IMR-90 (cell line): ENCODE measurements around the gene DUSP7. TPM values are rescaled to one million over a fixed set of nuclear protein-coding genes. Genes with fewer than 3 reads are reported as not detected.

ENCODE experiments used
- ATAC-seq: fragments of 200-7000 bp; cut with Tn5 transposase; 2 replicates; pipeline ENCODE4 v1.9.1; 2020; ENCODE audit warnings: low read depth, mild to moderate bottlenecking, moderate library complexity
- BruUV-seq: library from RNA; stranded (reverse); fragments of 400-500 nt; replicated peaks from 2 replicates; lab custom pipeline; 2021; lab: Mats Ljungman, UMichigan
- CTCF ChIA-PET: fragments of 300-600 bp; formaldehyde crosslinking; extraction: SDS; loops from one replicate; lab custom pipeline; 2021; ENCODE audit warnings: antibody characterized with exemption; lab: Yijun Ruan, JAX
- POLR2A ChIA-PET: fragments of 300-600 bp; sonication (Branson Sonifier 250); formaldehyde crosslinking; loops from one replicate; lab custom pipeline; 2022; ENCODE audit warnings: antibody characterized with exemption; ENCODE audit not compliant: unreplicated experiment; lab: Charles Lee
- DNase-seq: peaks from one replicate; pipeline ENCODE4 v3.0.0; 2013
- H2AFZ ChIP-seq: replicated peaks from 2 replicates; pipeline ENCODE3; 2013; ENCODE audit warnings: low read length, mild to moderate bottlenecking; ENCODE audit not compliant: poor library complexity
- H2AK5ac ChIP-seq: 2 replicates; pipeline ENCODE4 v1.6.1; 2013; ENCODE audit warnings: low read depth, low read length, inconsistent platforms
- H2AK9ac ChIP-seq: replicated peaks from 2 replicates; pipeline ENCODE3; 2013; ENCODE audit warnings: mild to moderate bottlenecking, low read depth, low read length, moderate library complexity; ENCODE audit not compliant: poor library complexity
- H2BK120ac ChIP-seq: 2 replicates; pipeline ENCODE4 v1.6.1; 2013; ENCODE audit warnings: low read depth, low read length, inconsistent platforms
- H2BK15ac ChIP-seq: 3 replicates; pipeline ENCODE4 v1.6.1; 2013; ENCODE audit warnings: low read depth, low read length, inconsistent platforms
- H2BK20ac ChIP-seq: 2 replicates; pipeline ENCODE4 v1.6.1; 2013; ENCODE audit warnings: low read depth, mild to moderate bottlenecking, inconsistent platforms, low read length, moderate library complexity
- H2BK5ac ChIP-seq: 2 replicates; pipeline ENCODE4 v1.6.1; 2013; ENCODE audit warnings: mild to moderate bottlenecking, low read depth, low read length, inconsistent platforms; ENCODE audit not compliant: poor library complexity, severe bottlenecking
- H3K14ac ChIP-seq: replicated peaks from 2 replicates; pipeline ENCODE4 v1.6.1; 2013; ENCODE audit warnings: low read depth, low read length, inconsistent platforms
- H3K18ac ChIP-seq: 2 replicates; pipeline ENCODE4 v1.6.1; 2013; ENCODE audit warnings: low read depth, low read length, control low read depth
- H3K23ac ChIP-seq: 2 replicates; pipeline ENCODE4 v1.6.1; 2013; ENCODE audit warnings: low read depth, low read length, inconsistent platforms
- H3K27ac ChIP-seq: 2 replicates; pipeline ENCODE4 v1.5.1; 2013; ENCODE audit warnings: mild to moderate bottlenecking, control low read depth, low read length; ENCODE audit not compliant: insufficient read depth
- H3K27me3 ChIP-seq: 2 replicates; pipeline ENCODE4 v1.6.1; 2013; ENCODE audit warnings: low read length; ENCODE audit not compliant: control insufficient read depth, insufficient read depth
- H3K36me3 ChIP-seq: 2 replicates; pipeline ENCODE4 v1.6.1; 2013; ENCODE audit warnings: low read length, mixed read lengths; ENCODE audit not compliant: control insufficient read depth, insufficient read depth
- H3K4ac ChIP-seq: 2 replicates; pipeline ENCODE4 v1.6.1; 2013; ENCODE audit warnings: low read depth, low read length, inconsistent platforms
- H3K4me1 ChIP-seq: 2 replicates; pipeline ENCODE4 v1.6.1; 2013; ENCODE audit warnings: low read length, mixed read lengths; ENCODE audit not compliant: control insufficient read depth, insufficient read depth
- H3K4me2 ChIP-seq: 2 replicates; pipeline ENCODE4 v1.6.1; 2013; ENCODE audit warnings: low read depth, mild to moderate bottlenecking, control low read depth, low read length, moderate library complexity
- H3K4me3 ChIP-seq: 2 replicates; pipeline ENCODE4 v1.5.1; 2013; ENCODE audit warnings: low read depth, mild to moderate bottlenecking, control low read depth, low read length, moderate library complexity; ENCODE audit not compliant: insufficient read depth
- H3K56ac ChIP-seq: 2 replicates; pipeline ENCODE4 v1.6.1; 2013; ENCODE audit warnings: low read length, inconsistent platforms; ENCODE audit not compliant: insufficient read depth; ENCODE audit errors: extremely low read depth
- H3K79me1 ChIP-seq, 2 experiments: 2 replicates each; pipeline ENCODE4 v1.6.1; 2013; ENCODE audit warnings: low read length in 2 of 2, inconsistent platforms in 1 of 2, low read depth in 1 of 2
- H3K9ac ChIP-seq: 2 replicates; pipeline ENCODE4 v1.6.1; 2013; ENCODE audit warnings: low read depth, low read length, control low read depth
- H3K9me1 ChIP-seq: 2 replicates; pipeline ENCODE4 v1.6.1; 2013; ENCODE audit warnings: low read length, inconsistent platforms; ENCODE audit not compliant: insufficient read depth
- H3K9me3 ChIP-seq: 2 replicates; pipeline ENCODE4 v1.6.1; 2013; ENCODE audit warnings: low read length; ENCODE audit not compliant: control insufficient read depth, insufficient read depth
- H4K20me1 ChIP-seq: 2 replicates; pipeline ENCODE4 v1.6.1; 2013; ENCODE audit warnings: low read length, inconsistent platforms; ENCODE audit not compliant: insufficient read depth
- H4K5ac ChIP-seq: 2 replicates; pipeline ENCODE4 v1.6.1; 2013; ENCODE audit warnings: mild to moderate bottlenecking, low read depth, low read length, control low read depth
- H4K8ac ChIP-seq, 2 experiments: 2 replicates each; pipeline ENCODE4 v1.6.1; 2013; ENCODE audit warnings: low read depth in 2 of 2, low read length in 2 of 2, control low read depth in 1 of 2, inconsistent platforms in 1 of 2
- H4K91ac ChIP-seq: 2 replicates; pipeline ENCODE4 v1.6.1; 2013; ENCODE audit warnings: low read depth, low read length, inconsistent platforms; ENCODE audit not compliant: insufficient read depth
- BHLHE40 ChIP-seq: fragments of 150-350 bp; IDR thresholded peaks from 2 replicates; pipeline ENCODE4 v1.6.1; 2016; ENCODE audit warnings: mild to moderate bottlenecking, low read depth, low read length
- CEBPB ChIP-seq: IDR thresholded peaks from 2 replicates; pipeline ENCODE4 v1.6.1; 2012; ENCODE audit warnings: low read depth, low read length, improper control_type of control experiment
- CHD1 ChIP-seq: IDR thresholded peaks from 2 replicates; pipeline ENCODE4 v1.6.1; 2012; ENCODE audit warnings: low read depth, low read length, improper control_type of control experiment
- CTCF ChIP-seq: conservative IDR thresholded peaks from 2 replicates; pipeline ENCODE4 v1.5.1; 2012; ENCODE audit warnings: mild to moderate bottlenecking, low read depth, low read length, improper control_type of control experiment
- ELK1 ChIP-seq: fragments of 150-350 bp; IDR thresholded peaks from 2 replicates; pipeline ENCODE4 v1.6.1; 2016; ENCODE audit warnings: low read depth, mild to moderate bottlenecking, low read length, moderate library complexity, borderline replicate concordance
- FOS ChIP-seq: fragments of 150-350 bp; IDR thresholded peaks from 2 replicates; pipeline ENCODE4 v1.6.1; 2016; ENCODE audit warnings: low read depth, low read length
- MAFK ChIP-seq: IDR thresholded peaks from 2 replicates; pipeline ENCODE4 v1.6.1; 2012; ENCODE audit warnings: low read depth, low read length, improper control_type of control experiment
- MAZ ChIP-seq: IDR thresholded peaks from 2 replicates; pipeline ENCODE4 v1.6.1; 2012; ENCODE audit warnings: low read depth, mild to moderate bottlenecking, low read length, improper control_type of control experiment, moderate library complexity, borderline replicate concordance
- MXI1 ChIP-seq: IDR thresholded peaks from 2 replicates; pipeline ENCODE4 v1.6.1; 2012; ENCODE audit warnings: low read depth, mild to moderate bottlenecking, low read length, moderate library complexity, borderline replicate concordance
- NFE2L2 ChIP-seq: fragments of 150-350 bp; IDR thresholded peaks from 2 replicates; pipeline ENCODE4 v1.6.1; 2016; ENCODE audit warnings: low read depth, mild to moderate bottlenecking, low read length
- POLR2A ChIP-seq: IDR thresholded peaks from 2 replicates; pipeline ENCODE4 v1.6.1; 2012; ENCODE audit warnings: mild to moderate bottlenecking, low read depth, low read length
- RAD21 ChIP-seq: IDR thresholded peaks from 2 replicates; pipeline ENCODE4 v1.6.1; 2012; ENCODE audit warnings: low read length, improper control_type of control experiment
- RCOR1 ChIP-seq: IDR thresholded peaks from 2 replicates; pipeline ENCODE4 v1.6.1; 2012; ENCODE audit warnings: mild to moderate bottlenecking, low read length, improper control_type of control experiment; ENCODE audit not compliant: insufficient replicate concordance
- RFX5 ChIP-seq: IDR thresholded peaks from 2 replicates; pipeline ENCODE4 v1.8.0; 2012; ENCODE audit warnings: low read depth, mild to moderate bottlenecking, low read length, moderate library complexity
- SMC3 ChIP-seq: fragments of 150-350 bp; IDR thresholded peaks from 2 replicates; pipeline ENCODE4 v1.6.1; 2016; ENCODE audit warnings: low read depth, mild to moderate bottlenecking, antibody characterized with exemption, low read length, moderate library complexity
- USF2 ChIP-seq: fragments of 150-350 bp; IDR thresholded peaks from 2 replicates; pipeline ENCODE4 v1.6.1; 2017; ENCODE audit warnings: mild to moderate bottlenecking, antibody characterized with exemption, low read length, low read depth
- WGBS, 2 experiments: methylation state at CpG; one replicate each; pipeline versions ENCODE4 v1.1.5 to v1.1.7; 2013; ENCODE audit warnings: missing lambda C conversion rate in 2 of 2; ENCODE audit not compliant: insufficient read length in 1 of 2; ENCODE audit errors: extremely low coverage in 2 of 2; 5-methylcytosine and 5-hydroxymethylcytosine counted together
- dilution Hi-C: fragments of 300-500 bp; cut with HindIII; formaldehyde crosslinking; loops from one replicate; pipeline ENCODE4 v1.14.3; 2018; ENCODE audit warnings: low sequenced_read_pairs; ENCODE audit not compliant: unreplicated experiment
- in situ Hi-C: fragments of 300-500 bp; cut with MboI; formaldehyde crosslinking; loops from 3 replicates; pipeline ENCODE4 v1.14.3; 2019; ENCODE audit warnings: low sequenced_read_pairs, inconsistent platforms, mixed read lengths
- intact Hi-C: fragments of 100-400 bp; cut with micrococcal nuclease; formaldehyde crosslinking; loops from 2 replicates; pipeline ENCODE4 v1.10.0; 2022
- polyA plus RNA-seq, 3 experiments: library from polyadenylated mRNA; depleted of rRNA; stranded (reverse); fragments of >200 nt; gene quantifications; 2 replicates each; pipeline ENCODE4 v1.2.3, GENCODE V29; 2012; ENCODE audit warnings: low replicate concordance in 1 of 3
- total RNA-seq: library from RNA; depleted of rRNA; stranded (reverse); fragments of >200 nt; gene quantifications from 2 replicates; pipeline ENCODE4 v1.2.3, GENCODE V29; 2012

DUSP7 gene
- total and polyA plus RNA-seq, 2 of the 4 experiments (the other 2 are of a cell fraction) = 9.3 to 24.0 TPM

- Histone ChIP-seq H3K4me2 (no peak overlapping the region), H2BK120ac (no peak overlapping the region), H2BK20ac (no peak overlapping the region), H3K4me3 (no peak overlapping the region), H3K4me1 (peaks cover 54% of the 10 kb centered on the region), H3K18ac (no peak overlapping the region), H2BK15ac (no peak overlapping the region), H4K20me1 (peaks cover 11% of the 10 kb centered on the region; the same call in 1 of the 2 replicates), H4K8ac (no peak overlapping the region), H3K23ac (no peak overlapping the region), H3K9me3 (no peaks in the 10 kb centered on the region), H3K27ac (no peak overlapping the region), H3K14ac (no peak overlapping the region), H3K27me3 (no peaks in the 10 kb centered on the region), H2BK5ac (no peak overlapping the region), H3K4ac (no peak overlapping the region), H3K9ac (no peak overlapping the region), H3K36me3 (peaks cover 30% of the 10 kb centered on the region), H4K5ac (no peak overlapping the region), H3K9me1 (peaks cover 28% of the 10 kb centered on the region), H3K79me1 (peaks cover 17 to 84% of the 10 kb centered on the region in 2 experiments), H3K56ac (no peak overlapping the region), H2AK5ac (no peak overlapping the region), H2AFZ (no peak overlapping the region), H4K91ac (no peak overlapping the region), H2AK9ac (no peak overlapping the region)
- in situ Hi-C loops = no loop called here
- WGBS, 2 experiments = 94% methylated on average over 15 of the region's 21 CpGs; no CpG with 5 or more reads in 1 of the 2 experiments
- DNase-seq = no peak
- BruUV-seq = no TSS peak
- dilution Hi-C loops = no loop called here
- POLR2A ChIA-PET = interaction anchor here (0.6 kb wide), 1 partner anchor 9 kb away, joined by 5 read pairs; no protein-coding TSS in a partner anchor
- CTCF ChIA-PET = interaction anchor here (4.1 kb wide), 1 partner anchor 46 kb away, joined by 28 read pairs; no protein-coding TSS in a partner anchor
- ATAC-seq = no peak
- intact Hi-C loops = no loop called here
- TF ChIP-seq MXI1 (no peak), SMC3 (no peak), MAZ (no peak), RCOR1 (no peak), RAD21 (no peak), CEBPB (no peak), BHLHE40 (no peak), FOS (no peak), NFE2L2 (no peak), ELK1 (no peak), USF2 (no peak), POLR2A (no peak), CTCF (no peak), RFX5 (no peak), CHD1 (no peak), MAFK (no peak)
These were observed 5.8 kb downstream of the DUSP7 start for GRCh38 chr3:52050571-52050970.
